ENCODE measurements around the gene TMBIM1. TPM values are rescaled to one million over a fixed set of nuclear protein-coding genes. Genes with fewer than 3 reads are reported as not detected.

Gene TMBIM1
- total RNA-seq, 6 experiments from 2014 or later: 101 to 160 (median 126) TPM

DNA sequence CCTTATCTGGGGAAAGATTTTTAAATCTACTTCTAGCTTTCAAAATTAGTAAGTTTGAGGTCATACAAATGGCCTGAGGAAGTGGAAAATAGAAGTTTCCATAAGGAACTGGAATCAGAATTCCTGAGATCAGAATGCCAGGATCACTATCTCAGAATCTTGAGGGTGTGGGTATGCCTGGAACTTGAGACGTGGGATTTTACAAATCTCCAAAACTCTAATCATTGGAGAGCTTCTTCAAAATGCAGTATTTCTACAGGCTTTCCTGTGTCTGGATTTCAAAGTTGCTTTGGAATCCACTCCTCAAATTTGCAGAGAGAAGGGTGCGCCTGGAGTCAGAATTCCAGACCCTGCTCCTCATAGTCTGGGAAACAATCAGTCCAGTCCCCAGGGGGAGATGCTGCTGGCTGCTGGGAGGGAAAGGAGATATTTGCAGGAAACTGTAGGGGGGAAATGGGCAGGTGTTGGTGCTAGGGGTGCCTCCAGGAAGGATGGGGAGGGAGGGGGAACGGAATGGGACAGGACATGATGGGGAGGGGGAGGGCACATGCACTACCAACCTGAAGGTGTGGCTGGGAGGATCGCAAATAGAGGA, 33.4 kb upstream of the TMBIM1 start:
- TF ChIP-seq, protein P1, sequence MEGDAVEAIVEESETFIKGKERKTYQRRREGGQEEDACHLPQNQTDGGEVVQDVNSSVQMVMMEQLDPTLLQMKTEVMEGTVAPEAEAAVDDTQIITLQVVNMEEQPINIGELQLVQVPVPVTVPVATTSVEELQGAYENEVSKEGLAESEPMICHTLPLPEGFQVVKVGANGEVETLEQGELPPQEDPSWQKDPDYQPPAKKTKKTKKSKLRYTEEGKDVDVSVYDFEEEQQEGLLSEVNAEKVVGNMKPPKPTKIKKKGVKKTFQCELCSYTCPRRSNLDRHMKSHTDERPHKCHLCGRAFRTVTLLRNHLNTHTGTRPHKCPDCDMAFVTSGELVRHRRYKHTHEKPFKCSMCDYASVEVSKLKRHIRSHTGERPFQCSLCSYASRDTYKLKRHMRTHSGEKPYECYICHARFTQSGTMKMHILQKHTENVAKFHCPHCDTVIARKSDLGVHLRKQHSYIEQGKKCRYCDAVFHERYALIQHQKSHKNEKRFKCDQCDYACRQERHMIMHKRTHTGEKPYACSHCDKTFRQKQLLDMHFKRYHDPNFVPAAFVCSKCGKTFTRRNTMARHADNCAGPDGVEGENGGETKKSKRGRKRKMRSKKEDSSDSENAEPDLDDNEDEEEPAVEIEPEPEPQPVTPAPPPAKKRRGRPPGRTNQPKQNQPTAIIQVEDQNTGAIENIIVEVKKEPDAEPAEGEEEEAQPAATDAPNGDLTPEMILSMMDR (IDR thresholded peaks at IDR 0.05): no peak
- no peak for TF ChIP-seq POLR2A (IDR thresholded peaks at IDR 0.05)
- WGBS (ENCODE audit: insufficient coverage, low coverage, low lambda C conversion rate, missing lambda C conversion rate): 80% methylated on average over 4 of the region's 4 CpGs
- Histone ChIP-seq H3K9me3 (no peaks in the 10 kb centered on the region), H3K36me3 (no peaks in the 10 kb centered on the region), H3K4me3 (no peak overlapping the region), H3K4me1 (peaks cover 0 to 73% (median 17%) of the 10 kb centered on the region in 4 donors), H3K27me3 (no peaks in the 10 kb centered on the region), H3K27ac (peak overlapping the region in 1 of 3 donors; percentile 43)
- no peak for DNase-seq
- ATAC-seq: no peak
- intact Hi-C loops (cut with DNase I): no loop called here

DNA sequence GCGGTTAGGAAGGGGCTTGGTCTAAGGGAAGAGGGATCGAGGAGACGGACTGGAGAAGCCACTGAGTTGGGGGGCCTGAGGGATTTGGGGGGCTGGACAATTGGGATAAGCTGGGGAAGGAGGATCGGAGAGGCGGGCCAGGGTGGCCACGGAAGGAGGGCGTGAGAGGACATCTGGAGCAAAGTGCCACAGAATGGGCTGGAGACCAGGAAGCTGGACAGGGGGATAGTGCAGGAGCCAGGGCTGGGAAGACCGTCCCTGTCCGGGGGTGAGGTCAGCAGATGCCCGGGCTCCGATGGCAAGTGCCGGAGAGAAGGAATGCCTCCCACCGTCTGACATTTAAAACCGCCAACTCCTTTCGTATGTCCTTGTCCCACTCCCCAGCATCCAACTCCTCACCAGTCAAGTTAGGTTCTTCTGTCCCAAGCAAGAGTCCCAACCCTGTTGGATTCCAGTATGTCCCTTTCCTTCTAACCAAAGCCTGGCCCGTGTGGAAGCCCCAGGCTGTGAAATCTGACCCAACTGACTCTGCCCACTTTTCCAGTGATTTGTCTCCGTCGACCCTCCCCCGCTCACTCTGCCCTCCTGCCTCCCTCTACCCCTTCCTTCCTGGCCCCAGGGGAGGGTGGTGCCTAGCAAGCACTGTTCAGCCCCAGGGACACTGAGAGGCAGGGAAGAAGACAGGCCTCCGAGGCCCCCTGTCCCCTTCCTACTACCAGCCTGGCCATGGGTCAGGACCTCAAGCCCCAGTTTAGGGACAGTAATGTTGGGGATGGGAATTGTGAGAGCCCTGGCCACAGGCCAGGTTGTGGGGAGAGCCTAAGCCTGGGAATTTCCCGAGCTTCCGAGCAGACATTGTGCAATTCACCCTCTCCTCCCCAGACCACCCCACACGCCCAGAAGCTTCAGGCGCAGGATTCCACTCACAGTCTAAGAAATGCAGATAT, 31.5 kb upstream of the TMBIM1 start:
- DNase-seq: peak; percentile 79 to 84 (median 81)
- TF ChIP-seq, protein P1 (IDR thresholded peaks at IDR 0.05): no peak
- TF ChIP-seq POLR2A (IDR thresholded peaks at IDR 0.05): peak; percentile 59
- H3K27me3 ChIP-seq: no peaks in the 10 kb centered on the region
- ATAC-seq: peak; percentile 35 to 45 (median 40)
- H3K4me1 ChIP-seq: peaks cover 0 to 57% (median 17%) of the 10 kb centered on the region in 4 donors
- H3K4me3 ChIP-seq: peak overlapping the region; percentile 72 to 88 (median 78)
- intact Hi-C loops (cut with DNase I): no loop called here
- H3K36me3 ChIP-seq: no peaks in the 10 kb centered on the region
- 4% methylated on average over 18 of the region's 24 CpGs for WGBS (ENCODE audit: insufficient coverage, low coverage, low lambda C conversion rate, missing lambda C conversion rate)
- H3K9me3 ChIP-seq: no peaks in the 10 kb centered on the region
- peak overlapping the region; percentile 74 to 92 (median 82) for H3K27ac ChIP-seq

DNA sequence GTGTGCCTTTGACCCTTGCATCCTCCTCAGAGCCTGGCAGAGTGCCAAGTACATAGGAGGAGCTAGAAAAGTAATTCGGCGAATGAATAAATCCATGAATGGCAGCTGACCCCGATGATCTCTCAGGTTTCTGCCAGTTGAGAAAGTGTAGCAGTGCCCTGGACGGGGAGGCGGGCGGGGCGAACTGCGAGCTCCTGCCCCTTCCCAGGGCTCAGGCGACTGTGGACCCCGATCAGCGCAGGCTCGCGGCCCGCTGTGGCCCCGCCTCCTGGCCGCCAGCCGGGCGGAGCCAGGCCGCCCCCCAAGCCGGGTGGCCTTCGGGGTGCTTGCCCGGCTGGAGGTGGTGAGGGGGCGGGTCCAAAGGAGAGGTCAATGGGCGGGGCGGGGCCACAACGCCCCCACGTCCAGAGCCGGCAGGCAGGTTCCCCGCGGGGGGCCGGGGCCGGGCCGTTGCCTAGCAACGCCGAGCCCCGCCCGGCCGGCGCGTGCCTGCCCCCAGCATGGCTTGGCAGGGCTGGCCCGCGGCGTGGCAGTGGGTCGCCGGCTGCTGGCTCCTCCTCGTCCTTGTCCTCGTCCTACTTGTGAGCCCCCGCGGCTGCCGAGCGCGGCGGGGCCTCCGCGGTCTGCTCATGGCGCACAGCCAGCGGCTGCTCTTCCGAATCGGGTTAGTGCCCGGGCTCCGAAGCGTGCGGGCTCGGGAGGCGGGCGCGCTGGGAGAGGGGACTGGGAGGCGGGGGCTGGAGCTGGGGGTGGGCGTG, 30.6 kb upstream of the TMBIM1 start:
- 0% methylated on average over 23 of the region's 69 CpGs for WGBS (ENCODE audit: insufficient coverage, low coverage, low lambda C conversion rate, missing lambda C conversion rate)
- H3K27me3 ChIP-seq: no peaks in the 10 kb centered on the region
- DNase-seq: peak; percentile 94 to 96 (median 96)
- peak; percentile 76 to 89 (median 81) for ATAC-seq
- peak overlapping the region; percentile 72 to 88 (median 78) for H3K4me3 ChIP-seq
- peaks cover 0 to 51% (median 17%) of the 10 kb centered on the region in 4 donors for H3K4me1 ChIP-seq
- H3K9me3 ChIP-seq: no peaks in the 10 kb centered on the region
- peak overlapping the region; percentile 74 to 92 (median 82) for H3K27ac ChIP-seq
- intact Hi-C loops (cut with DNase I): no loop called here
- no peaks in the 10 kb centered on the region for H3K36me3 ChIP-seq
- TF ChIP-seq, protein P1 (IDR thresholded peaks at IDR 0.05): no peak
- peak; percentile 82 for TF ChIP-seq POLR2A (IDR thresholded peaks at IDR 0.05)

DNA sequence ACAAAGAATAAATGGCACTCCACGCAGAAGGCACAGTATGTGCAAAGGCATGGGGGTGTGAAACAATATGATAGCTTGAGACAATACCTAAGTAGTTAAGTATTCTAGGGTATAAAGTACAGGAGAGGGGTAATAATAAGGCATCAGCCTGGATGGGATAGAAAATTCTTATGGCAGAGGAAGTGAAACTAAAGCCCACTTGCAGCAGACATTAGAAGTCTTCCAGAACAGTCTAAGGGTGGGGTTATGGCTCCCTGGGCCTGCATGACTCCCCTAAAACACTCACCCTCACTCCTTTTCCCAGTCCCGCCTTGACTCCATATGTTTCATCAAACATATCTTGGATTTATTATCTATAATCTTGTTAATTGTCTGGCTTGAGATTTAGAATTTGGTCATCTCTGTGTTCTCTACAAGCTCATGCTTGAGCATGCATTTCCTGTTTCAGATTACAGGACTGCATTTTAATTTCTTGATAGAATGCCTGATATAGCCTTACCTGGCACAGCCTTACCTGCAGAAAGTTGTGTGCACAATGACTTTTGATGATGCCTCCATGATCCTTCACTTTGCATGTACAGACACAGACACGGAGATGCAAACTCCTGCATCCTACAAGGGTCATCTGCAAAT, 28.5 kb upstream of the TMBIM1 start:
- TF ChIP-seq, protein P1 (IDR thresholded peaks at IDR 0.05): no peak
- Histone ChIP-seq H3K36me3 (no peaks in the 10 kb centered on the region), H3K9me3 (no peaks in the 10 kb centered on the region), H3K27me3 (no peaks in the 10 kb centered on the region), H3K27ac (no peak overlapping the region), H3K4me3 (peak overlapping the region in 1 of 3 donors; percentile 0), H3K4me1 (peaks cover 0 to 33% (median 9%) of the 10 kb centered on the region in 4 donors)
- ATAC-seq: no peak
- DNase-seq: no peak
- WGBS (ENCODE audit: insufficient coverage, low coverage, low lambda C conversion rate, missing lambda C conversion rate): 87% methylated on average over 3 of the region's 3 CpGs
- intact Hi-C loops (cut with DNase I): no loop called here

Data from right lobe of liver (tissue), 6 donors.